Measurements from ENCODE around the gene DCANP1.

DCANP1 gene

GRCh38 chr5:135437796-135438560 lies 9.2 kb downstream of the DCANP1 start:
- Histone ChIP-seq H4K8ac (ENCODE audit: low read depth, low read length) (no peak overlapping the region), H3K79me1 (ENCODE audit: low read depth, low read length) (no peaks in the 10 kb centered on the region), H3K4me3 (ENCODE audit: low read length in 2 of 2) (no peak overlapping the region), H3K4me1 (ENCODE audit: control insufficient read depth in 2 of 2, insufficient read depth in 1 of 2, low read depth in 1 of 2, low read length in 2 of 2) (peaks cover 0 to 10% of the 10 kb centered on the region in 2 donors), H3K4me2 (ENCODE audit: insufficient read depth, low read length, poor library complexity, severe bottlenecking) (no peak overlapping the region), H3K14ac (ENCODE audit: low read length) (no peak overlapping the region), H2AK5ac (ENCODE audit: low read depth, low read length) (no peak overlapping the region), H2BK12ac (ENCODE audit: low read length) (no peak overlapping the region), H4K91ac (ENCODE audit: low read depth, low read length, poor library complexity) (no peak overlapping the region), H3K27ac (replicated peaks; ENCODE audit: low read length) (no peak overlapping the region), H3K18ac (ENCODE audit: low read length) (peak overlapping the region; percentile 33), H3K9ac (ENCODE audit: low read depth, low read length, poor library complexity) (no peak overlapping the region), H2BK120ac (ENCODE audit: low read depth, low read length) (no peak overlapping the region), H2BK5ac (ENCODE audit: low read length) (no peak overlapping the region), H3K27me3 (ENCODE audit: control insufficient read depth in 3 of 3, insufficient read depth in 3 of 3, low read depth in 1 of 3, low read length in 3 of 3) (peaks cover 0 to 10% (median 0%) of the 10 kb centered on the region in 3 experiments), H2BK15ac (ENCODE audit: low read length) (no peak overlapping the region), H3K36me3 (replicated peaks in 1 of 2; ENCODE audit: control insufficient read depth in 2 of 2, insufficient read depth in 2 of 2, low read length in 2 of 2) (peaks cover 0 to 2% of the 10 kb centered on the region in 2 donors), H3K4ac (ENCODE audit: low read length) (no peak overlapping the region), H3K23ac (ENCODE audit: low read depth, low read length, poor library complexity) (no peak overlapping the region), H3K9me3 (replicated peaks in 1 of 2; ENCODE audit: control insufficient read depth in 2 of 2, insufficient read depth in 1 of 2, low read depth in 1 of 2, low read length in 2 of 2) (no peaks in the 10 kb centered on the region), H2AFZ (ENCODE audit: low read length) (no peak overlapping the region)
- no CpG with 5 or more reads among the region's 13 CpGs for WGBS, 2 donors (ENCODE audit: extremely low coverage in 2 of 2, insufficient read length in 2 of 2, insufficient replicate concordance in 1 of 2)
- no peak for DNase-seq (ENCODE audit: low spot score)

GRCh38 chr5:135437422-135437795 lies 9.7 kb downstream of the DCANP1 start:
- H3K27ac ChIP-seq (replicated peaks; ENCODE audit: low read length), result no peak overlapping the region
- no peak overlapping the region for H2AFZ ChIP-seq (ENCODE audit: low read length)
- H3K36me3 ChIP-seq (replicated peaks in 1 of 2; ENCODE audit: control insufficient read depth in 2 of 2, insufficient read depth in 2 of 2, low read length in 2 of 2), result peaks cover 0 to 2% of the 10 kb centered on the region in 2 donors
- peaks cover 0 to 5% of the 10 kb centered on the region in 2 donors for H3K4me1 ChIP-seq (ENCODE audit: control insufficient read depth in 2 of 2, insufficient read depth in 1 of 2, low read depth in 1 of 2, low read length in 2 of 2)
- H2BK15ac ChIP-seq (ENCODE audit: low read length), result no peak overlapping the region
- no peak overlapping the region for H3K9ac ChIP-seq (ENCODE audit: low read depth, low read length, poor library complexity)
- H3K9me3 ChIP-seq (replicated peaks in 1 of 2; ENCODE audit: control insufficient read depth in 2 of 2, insufficient read depth in 1 of 2, low read depth in 1 of 2, low read length in 2 of 2), result no peaks in the 10 kb centered on the region
- H3K27me3 ChIP-seq (ENCODE audit: control insufficient read depth in 3 of 3, insufficient read depth in 3 of 3, low read depth in 1 of 3, low read length in 3 of 3), result peaks cover 0 to 9% (median 0%) of the 10 kb centered on the region in 3 experiments
- H2BK120ac ChIP-seq (ENCODE audit: low read depth, low read length), result no peak overlapping the region
- H3K18ac ChIP-seq (ENCODE audit: low read length), result peak overlapping the region; percentile 33
- no peak overlapping the region for H3K4me3 ChIP-seq (ENCODE audit: low read length in 2 of 2)
- no peak overlapping the region for H4K91ac ChIP-seq (ENCODE audit: low read depth, low read length, poor library complexity)
- H3K14ac ChIP-seq (ENCODE audit: low read length), result no peak overlapping the region
- no peak overlapping the region for H3K23ac ChIP-seq (ENCODE audit: low read depth, low read length, poor library complexity)
- no peak overlapping the region for H3K4ac ChIP-seq (ENCODE audit: low read length)
- no peak overlapping the region for H2AK5ac ChIP-seq (ENCODE audit: low read depth, low read length)
- no peak overlapping the region for H2BK12ac ChIP-seq (ENCODE audit: low read length)
- H3K79me1 ChIP-seq (ENCODE audit: low read depth, low read length), result no peaks in the 10 kb centered on the region
- H2BK5ac ChIP-seq (ENCODE audit: low read length), result no peak overlapping the region
- no peak overlapping the region for H3K4me2 ChIP-seq (ENCODE audit: insufficient read depth, low read length, poor library complexity, severe bottlenecking)
- no peak for DNase-seq (ENCODE audit: low spot score)
- H4K8ac ChIP-seq (ENCODE audit: low read depth, low read length), result no peak overlapping the region
- WGBS, 2 donors (ENCODE audit: extremely low coverage in 2 of 2, insufficient read length in 2 of 2, insufficient replicate concordance in 1 of 2), result no CpG with 5 or more reads among the region's 7 CpGs

GRCh38 chr5:135436951-135437418 lies 10.2 kb downstream of the DCANP1 start:
- no peak overlapping the region for H4K8ac ChIP-seq (ENCODE audit: low read depth, low read length)
- no peak overlapping the region for H2BK120ac ChIP-seq (ENCODE audit: low read depth, low read length)
- peaks cover 0 to 7% (median 0%) of the 10 kb centered on the region in 3 experiments for H3K27me3 ChIP-seq (ENCODE audit: control insufficient read depth in 3 of 3, insufficient read depth in 3 of 3, low read depth in 1 of 3, low read length in 3 of 3)
- DNase-seq (ENCODE audit: low spot score), result no peak
- H3K4me2 ChIP-seq (ENCODE audit: insufficient read depth, low read length, poor library complexity, severe bottlenecking), result no peak overlapping the region
- H3K79me1 ChIP-seq (ENCODE audit: low read depth, low read length), result no peaks in the 10 kb centered on the region
- whole genome bisulfite sequencing, 2 donors (ENCODE audit: extremely low coverage in 2 of 2, insufficient read length in 2 of 2, insufficient replicate concordance in 1 of 2), result no CpG with 5 or more reads among the region's 7 CpGs
- no peak overlapping the region for H3K27ac ChIP-seq (replicated peaks; ENCODE audit: low read length)
- H3K23ac ChIP-seq (ENCODE audit: low read depth, low read length, poor library complexity), result no peak overlapping the region
- H2BK5ac ChIP-seq (ENCODE audit: low read length), result no peak overlapping the region
- H3K14ac ChIP-seq (ENCODE audit: low read length), result no peak overlapping the region
- no peak overlapping the region for H3K9ac ChIP-seq (ENCODE audit: low read depth, low read length, poor library complexity)
- no peak overlapping the region for H4K91ac ChIP-seq (ENCODE audit: low read depth, low read length, poor library complexity)
- peaks cover 0 to under 1% of the 10 kb centered on the region in 2 donors for H3K36me3 ChIP-seq (replicated peaks in 1 of 2; ENCODE audit: control insufficient read depth in 2 of 2, insufficient read depth in 2 of 2, low read length in 2 of 2)
- H2BK15ac ChIP-seq (ENCODE audit: low read length), result no peak overlapping the region
- no peak overlapping the region for H2BK12ac ChIP-seq (ENCODE audit: low read length)
- no peak overlapping the region for H2AFZ ChIP-seq (ENCODE audit: low read length)
- no peak overlapping the region for H3K4me3 ChIP-seq (ENCODE audit: low read length in 2 of 2)
- H3K4me1 ChIP-seq (ENCODE audit: control insufficient read depth in 2 of 2, insufficient read depth in 1 of 2, low read depth in 1 of 2, low read length in 2 of 2), result peaks cover 0 to 3% of the 10 kb centered on the region in 2 donors
- no peaks in the 10 kb centered on the region for H3K9me3 ChIP-seq (replicated peaks in 1 of 2; ENCODE audit: control insufficient read depth in 2 of 2, insufficient read depth in 1 of 2, low read depth in 1 of 2, low read length in 2 of 2)
- no peak overlapping the region for H3K18ac ChIP-seq (ENCODE audit: low read length)
- H3K4ac ChIP-seq (ENCODE audit: low read length), result no peak overlapping the region
- H2AK5ac ChIP-seq (ENCODE audit: low read depth, low read length), result no peak overlapping the region

- H3K79me1 ChIP-seq (ENCODE audit: low read depth, low read length), result no peaks in the 10 kb centered on the region
- no peak overlapping the region for H3K27ac ChIP-seq (replicated peaks; ENCODE audit: low read length)
- no peak overlapping the region for H2BK120ac ChIP-seq (ENCODE audit: low read depth, low read length)
- no peak overlapping the region for H2BK5ac ChIP-seq (ENCODE audit: low read length)
- peaks cover 0 to under 1% of the 10 kb centered on the region in 2 donors for H3K4me1 ChIP-seq (ENCODE audit: control insufficient read depth in 2 of 2, insufficient read depth in 1 of 2, low read depth in 1 of 2, low read length in 2 of 2)
- no peak overlapping the region for H3K14ac ChIP-seq (ENCODE audit: low read length)
- no peak overlapping the region for H2BK12ac ChIP-seq (ENCODE audit: low read length)
- no peak overlapping the region for H2AFZ ChIP-seq (ENCODE audit: low read length)
- WGBS, 2 donors (ENCODE audit: extremely low coverage in 2 of 2, insufficient read length in 2 of 2, insufficient replicate concordance in 1 of 2), result no CpG with 5 or more reads among the region's 9 CpGs
- H3K36me3 ChIP-seq (replicated peaks in 1 of 2; ENCODE audit: control insufficient read depth in 2 of 2, insufficient read depth in 2 of 2, low read length in 2 of 2), result no peaks in the 10 kb centered on the region
- H3K4me2 ChIP-seq (ENCODE audit: insufficient read depth, low read length, poor library complexity, severe bottlenecking), result no peak overlapping the region
- peaks cover 0 to 2% (median 0%) of the 10 kb centered on the region in 3 experiments for H3K27me3 ChIP-seq (ENCODE audit: control insufficient read depth in 3 of 3, insufficient read depth in 3 of 3, low read depth in 1 of 3, low read length in 3 of 3)
- no peak overlapping the region for H3K23ac ChIP-seq (ENCODE audit: low read depth, low read length, poor library complexity)
- H3K18ac ChIP-seq (ENCODE audit: low read length), result no peak overlapping the region
- H3K9ac ChIP-seq (ENCODE audit: low read depth, low read length, poor library complexity), result no peak overlapping the region
- no peak overlapping the region for H4K91ac ChIP-seq (ENCODE audit: low read depth, low read length, poor library complexity)
- DNase-seq (ENCODE audit: low spot score), result no peak
- H2AK5ac ChIP-seq (ENCODE audit: low read depth, low read length), result peak overlapping the region; percentile 66
- H3K9me3 ChIP-seq (replicated peaks in 1 of 2; ENCODE audit: control insufficient read depth in 2 of 2, insufficient read depth in 1 of 2, low read depth in 1 of 2, low read length in 2 of 2), result no peaks in the 10 kb centered on the region
- H4K8ac ChIP-seq (ENCODE audit: low read depth, low read length), result no peak overlapping the region
- no peak overlapping the region for H3K4me3 ChIP-seq (ENCODE audit: low read length in 2 of 2)
- H2BK15ac ChIP-seq (ENCODE audit: low read length), result peak overlapping the region; percentile 53
- no peak overlapping the region for H3K4ac ChIP-seq (ENCODE audit: low read length)
These were observed 11.4 kb downstream of the DCANP1 start for GRCh38 chr5:135435467-135436330.
